Measurements from ENCODE around the gene FSCN2.

- TF ChIP-seq EZH2 (IDR thresholded peaks at IDR 0.05; ENCODE audit: borderline replicate concordance, low read length), result no peak
- TF ChIP-seq, protein P1, sequence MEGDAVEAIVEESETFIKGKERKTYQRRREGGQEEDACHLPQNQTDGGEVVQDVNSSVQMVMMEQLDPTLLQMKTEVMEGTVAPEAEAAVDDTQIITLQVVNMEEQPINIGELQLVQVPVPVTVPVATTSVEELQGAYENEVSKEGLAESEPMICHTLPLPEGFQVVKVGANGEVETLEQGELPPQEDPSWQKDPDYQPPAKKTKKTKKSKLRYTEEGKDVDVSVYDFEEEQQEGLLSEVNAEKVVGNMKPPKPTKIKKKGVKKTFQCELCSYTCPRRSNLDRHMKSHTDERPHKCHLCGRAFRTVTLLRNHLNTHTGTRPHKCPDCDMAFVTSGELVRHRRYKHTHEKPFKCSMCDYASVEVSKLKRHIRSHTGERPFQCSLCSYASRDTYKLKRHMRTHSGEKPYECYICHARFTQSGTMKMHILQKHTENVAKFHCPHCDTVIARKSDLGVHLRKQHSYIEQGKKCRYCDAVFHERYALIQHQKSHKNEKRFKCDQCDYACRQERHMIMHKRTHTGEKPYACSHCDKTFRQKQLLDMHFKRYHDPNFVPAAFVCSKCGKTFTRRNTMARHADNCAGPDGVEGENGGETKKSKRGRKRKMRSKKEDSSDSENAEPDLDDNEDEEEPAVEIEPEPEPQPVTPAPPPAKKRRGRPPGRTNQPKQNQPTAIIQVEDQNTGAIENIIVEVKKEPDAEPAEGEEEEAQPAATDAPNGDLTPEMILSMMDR (IDR thresholded peaks at IDR 0.05; ENCODE audit: low read length), result no peak
These were observed 40.2 kb downstream of the FSCN2 start for GRCh38 chr17:81568416-81568815.
